OCI-LY3 (cell line): ENCODE results near the gene MXD1.

ENCODE experiments used
- CTCF ChIP-seq: fragments of 200-600, 300-600 bp; sonication (generic); IDR thresholded peaks from 2 replicates; pipeline ENCODE4 v1.5.1; 2014; ENCODE audit warnings: antibody characterized with exemption, low read length, low read depth
- EZH2phosphoT487 ChIP-seq: fragments of 200-600 bp; shearing (Covaris generic); IDR thresholded peaks from 2 replicates; pipeline ENCODE4 v1.6.1; 2018; ENCODE audit warnings: antibody characterized with exemption, mixed run types, low read depth

DNA sequence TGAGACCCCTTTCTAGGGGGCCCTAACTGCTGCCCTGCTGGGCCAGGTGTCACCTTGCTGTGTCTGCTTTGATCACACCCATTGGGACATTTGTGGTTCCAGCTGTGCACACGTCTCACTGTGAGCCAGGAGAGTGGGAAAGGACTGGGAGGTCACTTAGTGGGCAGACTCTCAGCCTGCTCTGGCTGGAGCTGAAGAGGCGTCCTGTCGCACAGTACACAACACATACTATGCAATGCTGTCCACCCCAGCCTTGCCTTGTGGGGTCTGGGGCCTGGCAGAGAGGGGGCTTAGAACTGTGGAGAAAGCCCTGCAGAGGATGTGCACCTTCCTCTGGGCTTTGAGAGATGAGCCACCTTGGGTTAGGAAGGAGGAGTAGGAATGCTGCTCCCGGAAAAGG, 71.8 kb downstream of the MXD1 start:
- TF ChIP-seq CTCF = no peak
- no peak for TF ChIP-seq EZH2phosphoT487
